Measurements from ENCODE around the gene MRPL20.
"Not testable (repeated sequence)": the region's sequence is repeated elsewhere in the genome, so short reads cannot be mapped to it uniquely, and the experiment has no call there.

The MRPL20 gene

GRCh38 chr1:1406821-1407635 is at the start of gene MRPL20:
TSS of gene MRPL20 (minus strand) at chr1:1407293. CDS start at chr1:1407217, 76 bp downstream.
- Histone ChIP-seq H3K27me3 (ENCODE audit: insufficient read depth, low read length) (no peaks in the 10 kb centered on the region), H3K36me3 (ENCODE audit: insufficient read depth, low read length) (peaks cover 41% of the 10 kb centered on the region), H3K9me3 (ENCODE audit: low read length) (no peaks in the 10 kb centered on the region), H3K4me1 (ENCODE audit: insufficient read depth, low read length) (peaks cover 23% of the 10 kb centered on the region), H3K4me3 (ENCODE audit: low read length) (peak within 1 kb of the TSS; percentile 88), H2AFZ (ENCODE audit: low read depth, low read length) (no peak within 1 kb of the TSS)

- H2AFZ ChIP-seq (ENCODE audit: low read depth, low read length); H3K4me1 ChIP-seq (ENCODE audit: insufficient read depth, low read length); H3K4me3 ChIP-seq (ENCODE audit: low read length); H3K36me3 ChIP-seq (ENCODE audit: insufficient read depth, low read length); H3K9me3 ChIP-seq (ENCODE audit: low read length); H3K27me3 ChIP-seq (ENCODE audit: insufficient read depth, low read length): not testable (repeated sequence)
These were observed 49.7 kb upstream of the MRPL20 start for GRCh38 chr1:1456683-1457255.

GRCh38 chr1:1455934-1456333 is 48.8 kb upstream of the MRPL20 start:
- H2AFZ ChIP-seq (ENCODE audit: low read depth, low read length); H3K9me3 ChIP-seq (ENCODE audit: low read length); H3K4me3 ChIP-seq (ENCODE audit: low read length); H3K27me3 ChIP-seq (ENCODE audit: insufficient read depth, low read length); H3K4me1 ChIP-seq (ENCODE audit: insufficient read depth, low read length); H3K36me3 ChIP-seq (ENCODE audit: insufficient read depth, low read length): not testable (repeated sequence)

GRCh38 chr1:1455366-1455884 is 48.3 kb upstream of the MRPL20 start:
- Histone ChIP-seq H3K9me3 (ENCODE audit: low read length) (no peaks in the 10 kb centered on the region), H3K4me3 (ENCODE audit: low read length) (no peak overlapping the region), H3K36me3 (ENCODE audit: insufficient read depth, low read length) (no peaks in the 10 kb centered on the region), H2AFZ (ENCODE audit: low read depth, low read length) (no peak overlapping the region), H3K4me1 (ENCODE audit: insufficient read depth, low read length) (no peaks in the 10 kb centered on the region), H3K27me3 (ENCODE audit: insufficient read depth, low read length) (peaks cover 2% of the 10 kb centered on the region)

- not testable (repeated sequence) for H3K4me1 ChIP-seq (ENCODE audit: insufficient read depth, low read length); H3K27me3 ChIP-seq (ENCODE audit: insufficient read depth, low read length); H2AFZ ChIP-seq (ENCODE audit: low read depth, low read length); H3K4me3 ChIP-seq (ENCODE audit: low read length); H3K36me3 ChIP-seq (ENCODE audit: insufficient read depth, low read length); H3K9me3 ChIP-seq (ENCODE audit: low read length)
These were observed 47.4 kb upstream of the MRPL20 start for GRCh38 chr1:1454286-1455056.

GRCh38 chr1:1452882-1453281 is 45.8 kb upstream of the MRPL20 start:
- Histone ChIP-seq H3K4me1 (ENCODE audit: insufficient read depth, low read length) (no peaks in the 10 kb centered on the region), H3K9me3 (ENCODE audit: low read length) (no peaks in the 10 kb centered on the region), H3K4me3 (ENCODE audit: low read length) (no peak overlapping the region), H3K36me3 (ENCODE audit: insufficient read depth, low read length) (no peaks in the 10 kb centered on the region), H2AFZ (ENCODE audit: low read depth, low read length) (no peak overlapping the region), H3K27me3 (ENCODE audit: insufficient read depth, low read length) (peaks cover 3% of the 10 kb centered on the region)

GRCh38 chr1:1452365-1452739 is 45.3 kb upstream of the MRPL20 start:
- not testable (repeated sequence) for H3K36me3 ChIP-seq (ENCODE audit: insufficient read depth, low read length); H2AFZ ChIP-seq (ENCODE audit: low read depth, low read length); H3K4me3 ChIP-seq (ENCODE audit: low read length); H3K9me3 ChIP-seq (ENCODE audit: low read length); H3K27me3 ChIP-seq (ENCODE audit: insufficient read depth, low read length); H3K4me1 ChIP-seq (ENCODE audit: insufficient read depth, low read length)

GRCh38 chr1:1451696-1452364 is 44.7 kb upstream of the MRPL20 start:
- H3K27me3 ChIP-seq (ENCODE audit: insufficient read depth, low read length): peaks cover 3% of the 10 kb centered on the region
- no peaks in the 10 kb centered on the region for H3K36me3 ChIP-seq (ENCODE audit: insufficient read depth, low read length)
- no peak overlapping the region for H2AFZ ChIP-seq (ENCODE audit: low read depth, low read length)
- H3K9me3 ChIP-seq (ENCODE audit: low read length): no peaks in the 10 kb centered on the region
- no peaks in the 10 kb centered on the region for H3K4me1 ChIP-seq (ENCODE audit: insufficient read depth, low read length)
- H3K4me3 ChIP-seq (ENCODE audit: low read length): no peak overlapping the region

GRCh38 chr1:1450616-1451015 is 43.5 kb upstream of the MRPL20 start:
- not testable (repeated sequence) for H3K27me3 ChIP-seq (ENCODE audit: insufficient read depth, low read length); H2AFZ ChIP-seq (ENCODE audit: low read depth, low read length); H3K9me3 ChIP-seq (ENCODE audit: low read length); H3K4me1 ChIP-seq (ENCODE audit: insufficient read depth, low read length); H3K36me3 ChIP-seq (ENCODE audit: insufficient read depth, low read length); H3K4me3 ChIP-seq (ENCODE audit: low read length)

GRCh38 chr1:1449099-1449739 is 42.1 kb upstream of the MRPL20 start, which contains the start of gene ATAD3C:
TSS of gene ATAD3C (plus strand) at chr1:1449689. CDS start at chr1:1450684, 995 bp downstream.
- Histone ChIP-seq H3K36me3 (ENCODE audit: insufficient read depth, low read length) (no peaks in the 10 kb centered on the region), H2AFZ (ENCODE audit: low read depth, low read length) (no peak within 1 kb of the TSS), H3K9me3 (ENCODE audit: low read length) (no peaks in the 10 kb centered on the region), H3K4me3 (ENCODE audit: low read length) (no peak within 1 kb of the TSS), H3K27me3 (ENCODE audit: insufficient read depth, low read length) (peaks cover 3% of the 10 kb centered on the region), H3K4me1 (ENCODE audit: insufficient read depth, low read length) (no peaks in the 10 kb centered on the region)

GRCh38 chr1:1446631-1447030 is 39.5 kb upstream of the MRPL20 start:
- H2AFZ ChIP-seq (ENCODE audit: low read depth, low read length); H3K4me3 ChIP-seq (ENCODE audit: low read length); H3K27me3 ChIP-seq (ENCODE audit: insufficient read depth, low read length); H3K4me1 ChIP-seq (ENCODE audit: insufficient read depth, low read length); H3K36me3 ChIP-seq (ENCODE audit: insufficient read depth, low read length); H3K9me3 ChIP-seq (ENCODE audit: low read length): not testable (repeated sequence)

- Histone ChIP-seq H3K36me3 (ENCODE audit: insufficient read depth, low read length) (no peaks in the 10 kb centered on the region), H3K4me3 (ENCODE audit: low read length) (no peak overlapping the region), H3K4me1 (ENCODE audit: insufficient read depth, low read length) (peaks cover 12% of the 10 kb centered on the region), H3K27me3 (ENCODE audit: insufficient read depth, low read length) (no peaks in the 10 kb centered on the region), H3K9me3 (ENCODE audit: low read length) (no peaks in the 10 kb centered on the region), H2AFZ (ENCODE audit: low read depth, low read length) (no peak overlapping the region)
These were observed 35.1 kb upstream of the MRPL20 start for GRCh38 chr1:1442069-1442770.

Measured in neuron (in vitro differentiated cells).